DND-41 (cell line): ENCODE measurements around the gene BACH2.
A peak's percentile ranks its signal among the peaks of the same experiment; 100 is the strongest.
"Not testable (repeated sequence)": the region's sequence is repeated elsewhere in the genome, so short reads cannot be mapped to it uniquely, and the experiment has no call there.

Experiments
- ATAC-seq: fragments of 200-7000 bp; cut with Tn5 transposase; 3 replicates; pipeline ENCODE4 v1.9.1; 2021; ENCODE audit warnings: low read depth; ENCODE audit not compliant: insufficient read depth
- DNase-seq: peaks from one replicate; pipeline ENCODE4 v3.0.0-alpha.2; 2020
- H2AFZ ChIP-seq: 2 replicates; pipeline ENCODE4 v1.6.0; 2012; ENCODE audit warnings: low read depth, low read length
- H3K27ac ChIP-seq: 2 replicates; pipeline ENCODE4 v1.5.1; 2012; ENCODE audit warnings: low read length, inconsistent platforms
- H3K27me3 ChIP-seq: fragments of 200-600 bp; sonication (generic); 2 replicates; pipeline ENCODE4 v1.6.0; 2012; ENCODE audit warnings: low read length, mild to moderate bottlenecking, inconsistent platforms; ENCODE audit not compliant: insufficient read depth, poor library complexity
- H3K36me3 ChIP-seq: 2 replicates; pipeline ENCODE4 v1.5.1; 2012; ENCODE audit warnings: low read length, inconsistent platforms; ENCODE audit not compliant: insufficient read depth
- H3K4me1 ChIP-seq: 2 replicates; pipeline ENCODE4 v1.5.1; 2012; ENCODE audit warnings: mild to moderate bottlenecking, low read length; ENCODE audit not compliant: insufficient read depth
- H3K4me2 ChIP-seq: 2 replicates; pipeline ENCODE4 v1.6.0; 2012; ENCODE audit warnings: mild to moderate bottlenecking, moderate library complexity, low read length, inconsistent platforms; ENCODE audit not compliant: insufficient read depth
- H3K4me3 ChIP-seq, 2 experiments: fragments of 200-600 bp in 1 of 2; shearing (Covaris generic) in 1 of 2; 2 replicates each; pipeline ENCODE4 v1.5.1; 2012 to 2016; ENCODE audit warnings: inconsistent platforms in 2 of 2, low read length in 2 of 2, mild to moderate bottlenecking in 2 of 2, low read depth in 1 of 2, moderate library complexity in 1 of 2
- H3K79me2 ChIP-seq: 2 replicates; pipeline ENCODE4 v1.6.0; 2012; ENCODE audit warnings: low read length, inconsistent platforms; ENCODE audit not compliant: insufficient read depth
- H3K9ac ChIP-seq: 2 replicates; pipeline ENCODE4 v1.6.0; 2012; ENCODE audit warnings: low read depth, mild to moderate bottlenecking, inconsistent platforms, low read length, moderate library complexity
- H3K9me3 ChIP-seq: 2 replicates; pipeline ENCODE4 v1.5.1; 2012; ENCODE audit warnings: low read length, moderate library complexity, mild to moderate bottlenecking, inconsistent platforms; ENCODE audit not compliant: insufficient read depth, severe bottlenecking
- H4K20me1 ChIP-seq: 2 replicates; pipeline ENCODE4 v1.6.0; 2012; ENCODE audit warnings: low read length; ENCODE audit not compliant: insufficient read depth
- EZH2 ChIP-seq: IDR thresholded peaks from 3 replicates; pipeline ENCODE4 v1.6.1; 2012; ENCODE audit warnings: borderline replicate concordance, low read depth, mild to moderate bottlenecking, moderate library complexity, low read length, inconsistent platforms; ENCODE audit not compliant: severe bottlenecking
- TF ChIP-seq, protein P1 (sequence below): IDR thresholded peaks from 2 replicates; pipeline ENCODE4 v1.5.1; 2012; ENCODE audit warnings: borderline replicate concordance, low read length, moderate library complexity, mild to moderate bottlenecking; ENCODE audit not compliant: poor library complexity, severe bottlenecking; ENCODE audit errors: extremely low read depth

Gene BACH2

DNA sequence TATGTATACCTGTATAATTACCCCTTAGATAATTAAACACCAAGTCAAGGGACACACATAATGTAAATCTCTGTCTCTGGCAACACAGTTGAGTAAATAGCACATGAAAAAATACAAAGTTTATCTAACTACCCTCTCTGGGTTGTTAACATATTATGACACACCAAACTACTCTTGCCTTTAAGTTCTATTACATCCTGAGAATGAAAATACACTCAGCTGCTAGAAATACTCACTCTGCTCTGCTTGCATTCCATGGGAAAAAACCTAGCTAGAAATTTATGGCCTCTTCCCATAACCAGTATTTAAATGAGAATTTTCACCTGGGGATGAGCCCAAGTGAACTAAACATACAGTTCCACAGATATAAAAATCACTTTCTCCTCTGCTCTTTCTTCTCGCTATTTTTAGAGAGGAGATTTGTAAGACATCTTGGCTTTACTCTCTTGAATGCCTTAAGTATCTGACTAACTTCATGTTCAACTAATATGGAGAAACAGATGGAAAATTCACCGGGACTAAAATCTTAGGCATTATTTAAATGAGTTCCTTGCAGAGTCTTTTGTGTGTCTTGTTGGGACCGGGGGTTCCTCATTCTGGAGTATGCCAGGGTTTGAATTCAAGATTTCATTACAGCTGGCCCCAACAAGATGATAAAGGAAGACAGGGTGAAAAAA, 261.5 kb downstream of the BACH2 start:
- Histone ChIP-seq H2AFZ (no peak overlapping the region), H3K36me3 (no peaks in the 10 kb centered on the region), H3K27me3 (no peaks in the 10 kb centered on the region), H3K9ac (no peak overlapping the region), H3K79me2 (no peaks in the 10 kb centered on the region), H3K9me3 (no peaks in the 10 kb centered on the region), H3K4me1 (no peaks in the 10 kb centered on the region), H4K20me1 (no peaks in the 10 kb centered on the region), H3K27ac (no peak overlapping the region), H3K4me2 (no peak overlapping the region), H3K4me3 (no peak overlapping the region)
- no peak for DNase-seq
- ATAC-seq: no peak
- no peak for TF ChIP-seq EZH2
- TF ChIP-seq, protein P1, sequence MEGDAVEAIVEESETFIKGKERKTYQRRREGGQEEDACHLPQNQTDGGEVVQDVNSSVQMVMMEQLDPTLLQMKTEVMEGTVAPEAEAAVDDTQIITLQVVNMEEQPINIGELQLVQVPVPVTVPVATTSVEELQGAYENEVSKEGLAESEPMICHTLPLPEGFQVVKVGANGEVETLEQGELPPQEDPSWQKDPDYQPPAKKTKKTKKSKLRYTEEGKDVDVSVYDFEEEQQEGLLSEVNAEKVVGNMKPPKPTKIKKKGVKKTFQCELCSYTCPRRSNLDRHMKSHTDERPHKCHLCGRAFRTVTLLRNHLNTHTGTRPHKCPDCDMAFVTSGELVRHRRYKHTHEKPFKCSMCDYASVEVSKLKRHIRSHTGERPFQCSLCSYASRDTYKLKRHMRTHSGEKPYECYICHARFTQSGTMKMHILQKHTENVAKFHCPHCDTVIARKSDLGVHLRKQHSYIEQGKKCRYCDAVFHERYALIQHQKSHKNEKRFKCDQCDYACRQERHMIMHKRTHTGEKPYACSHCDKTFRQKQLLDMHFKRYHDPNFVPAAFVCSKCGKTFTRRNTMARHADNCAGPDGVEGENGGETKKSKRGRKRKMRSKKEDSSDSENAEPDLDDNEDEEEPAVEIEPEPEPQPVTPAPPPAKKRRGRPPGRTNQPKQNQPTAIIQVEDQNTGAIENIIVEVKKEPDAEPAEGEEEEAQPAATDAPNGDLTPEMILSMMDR: no peak

DNA sequence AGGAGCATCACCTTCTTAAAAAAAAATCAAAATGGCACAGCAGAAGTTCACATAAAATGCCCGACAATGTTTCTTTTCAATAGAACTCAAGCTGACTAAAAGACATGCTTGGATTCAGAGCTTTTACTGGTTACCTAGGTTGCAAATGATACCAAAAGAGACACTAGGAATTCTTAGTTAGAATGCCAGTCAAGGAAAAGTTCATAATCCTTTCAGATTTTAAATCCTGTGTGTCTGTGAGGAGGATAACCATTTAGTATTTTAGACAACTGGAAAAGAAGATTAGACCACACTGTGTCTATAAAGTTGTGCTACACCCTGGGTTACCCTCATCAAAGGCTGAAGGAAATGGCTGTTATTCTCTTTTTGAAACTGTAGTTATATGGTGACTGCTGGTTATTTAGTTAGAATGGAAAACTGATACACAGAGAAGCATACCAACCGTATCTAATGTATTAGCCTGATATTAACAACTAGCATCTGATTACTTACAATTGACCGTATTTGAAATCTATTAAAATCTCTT, 262.8 kb downstream of the BACH2 start:
- no peak overlapping the region for H3K4me3 ChIP-seq
- H4K20me1 ChIP-seq: no peaks in the 10 kb centered on the region
- no peak overlapping the region for H3K27ac ChIP-seq
- no peaks in the 10 kb centered on the region for H3K36me3 ChIP-seq
- ATAC-seq (no peak), DNase-seq (no peak)
- H3K4me2 ChIP-seq: no peak overlapping the region
- H3K27me3 ChIP-seq: no peaks in the 10 kb centered on the region
- H2AFZ ChIP-seq: no peak overlapping the region
- H3K9me3 ChIP-seq: no peaks in the 10 kb centered on the region
- no peak overlapping the region for H3K9ac ChIP-seq
- peaks cover 10% of the 10 kb centered on the region for H3K4me1 ChIP-seq
- no peak for TF ChIP-seq EZH2
- TF ChIP-seq, protein P1: no peak
- no peaks in the 10 kb centered on the region for H3K79me2 ChIP-seq

DNA sequence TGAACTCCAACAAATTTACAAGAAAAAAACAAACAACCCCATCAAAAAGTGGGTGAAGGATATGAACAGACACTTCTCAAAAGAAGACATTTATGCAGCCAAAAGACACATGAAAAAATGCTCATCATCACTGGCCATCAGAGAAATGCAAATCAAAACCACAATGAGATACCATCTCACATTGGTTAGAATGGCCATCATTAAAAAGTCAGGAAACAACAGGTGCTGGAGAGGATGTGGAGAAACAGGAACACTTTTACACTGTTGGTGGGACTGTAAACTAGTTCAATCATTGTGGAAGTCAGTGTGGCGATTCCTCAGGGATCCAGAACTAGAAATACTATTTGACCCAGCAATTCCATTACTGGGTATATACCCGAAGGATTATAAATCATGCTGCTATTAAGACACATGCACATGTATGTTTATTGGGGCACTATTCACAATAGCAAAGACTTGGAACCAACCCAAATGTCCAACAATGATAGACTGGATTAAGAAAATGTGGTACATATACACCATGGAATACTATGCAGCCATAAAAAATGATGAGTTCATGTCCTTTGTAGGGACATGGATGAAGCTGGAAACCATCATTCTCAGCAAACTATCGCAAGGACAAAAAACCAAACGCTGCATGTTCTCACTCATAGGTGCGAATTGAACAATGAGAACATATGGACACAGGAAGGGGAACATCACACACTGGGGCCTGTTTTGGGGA, 264.0 kb downstream of the BACH2 start:
- not testable (repeated sequence) for H3K27ac ChIP-seq, H3K9me3 ChIP-seq, H4K20me1 ChIP-seq, H3K9ac ChIP-seq, H3K36me3 ChIP-seq, H3K4me2 ChIP-seq, DNase-seq, H3K27me3 ChIP-seq, ATAC-seq, H3K4me3 ChIP-seq, H3K79me2 ChIP-seq, H2AFZ ChIP-seq
- peaks cover 15% of the 10 kb centered on the region for H3K4me1 ChIP-seq

DNA sequence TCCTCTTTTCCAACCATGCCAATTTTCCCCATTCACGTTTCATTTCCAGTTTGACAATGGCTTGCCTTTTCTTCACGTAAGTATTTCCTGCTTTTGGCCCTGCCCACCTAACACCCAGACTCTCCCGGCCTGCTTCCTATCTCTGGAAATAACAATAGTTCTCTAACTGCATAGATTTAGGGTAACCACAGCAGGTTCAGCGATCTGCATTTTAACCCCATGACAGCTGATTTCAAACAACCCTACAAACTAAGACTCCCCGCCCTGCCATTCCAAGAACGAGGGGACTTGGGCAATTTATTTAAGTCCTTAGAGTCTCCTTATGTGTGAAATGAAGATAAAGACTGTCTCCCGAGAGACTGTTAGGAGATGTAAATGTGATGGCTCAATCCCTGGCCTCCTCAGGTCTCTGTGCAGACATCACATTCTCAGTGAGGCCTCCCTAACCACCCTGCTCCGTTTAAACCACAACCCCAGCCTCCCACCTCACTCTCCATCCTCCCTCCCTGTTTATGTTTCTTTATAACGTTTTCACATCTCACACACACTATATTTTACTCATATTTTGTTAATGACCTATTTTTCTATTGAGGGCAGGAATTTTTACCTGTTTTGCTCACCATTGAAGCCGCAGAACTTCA, 267.5 kb downstream of the BACH2 start:
- no peak overlapping the region for H3K4me2 ChIP-seq
- H4K20me1 ChIP-seq: no peaks in the 10 kb centered on the region
- TF ChIP-seq, protein P1: no peak
- no peak for TF ChIP-seq EZH2
- peaks cover 15% of the 10 kb centered on the region for H3K4me1 ChIP-seq
- no peak overlapping the region for H3K4me3 ChIP-seq
- H2AFZ ChIP-seq: no peak overlapping the region
- no peaks in the 10 kb centered on the region for H3K27me3 ChIP-seq
- DNase-seq (peak; percentile 62), ATAC-seq (peak; percentile 94)
- H3K79me2 ChIP-seq: no peaks in the 10 kb centered on the region
- no peaks in the 10 kb centered on the region for H3K9me3 ChIP-seq
- H3K27ac ChIP-seq: no peak overlapping the region; the same call in 1 of the 2 replicates
- no peaks in the 10 kb centered on the region for H3K36me3 ChIP-seq
- H3K9ac ChIP-seq: no peak overlapping the region
